GM18951 (cell line): ENCODE data around the gene CLCN4.

Experiments used
- POLR2A ChIP-seq: IDR thresholded peaks from 4 replicates; pipeline ENCODE4 v1.6.1; 2011; ENCODE audit warnings: mild to moderate bottlenecking; ENCODE audit not compliant: insufficient read length, insufficient read depth; ENCODE audit errors: extremely low read depth
- in situ Hi-C: fragments of 300-500 bp; cut with MboI; formaldehyde crosslinking; loops from one replicate; pipeline ENCODE4 v1.12.0; 2022; ENCODE audit warnings: low sequenced_read_pairs, mixed read lengths, inconsistent platforms; ENCODE audit not compliant: unreplicated experiment

The CLCN4 gene

DNA sequence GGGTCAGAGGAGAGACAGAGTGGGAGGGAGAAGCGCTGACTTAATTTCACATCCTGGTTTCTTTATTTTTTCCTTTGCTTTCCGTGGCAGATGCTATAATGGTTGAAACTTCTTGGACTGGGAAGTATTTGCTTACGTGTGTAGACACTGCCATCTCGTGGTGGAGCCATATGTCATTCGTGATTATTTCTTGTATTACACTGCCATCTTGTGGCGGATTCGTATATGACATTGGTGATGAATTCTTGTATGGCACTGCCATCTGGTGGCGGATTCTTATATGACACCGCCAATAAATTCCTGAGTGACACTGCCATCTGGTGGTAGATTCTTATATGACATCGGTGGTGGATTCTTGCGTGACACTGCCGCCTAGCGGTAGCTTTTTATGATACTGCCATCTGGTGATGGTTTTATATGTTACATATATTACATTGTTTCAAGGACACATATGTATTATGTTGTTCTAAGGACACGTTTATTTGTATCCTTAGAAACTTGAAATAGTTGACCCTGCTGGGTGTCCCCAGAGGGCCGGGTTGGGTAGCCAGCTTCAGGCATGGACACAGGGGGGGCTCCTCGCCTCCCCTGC is 37.3 kb upstream of the CLCN4 start:
- in situ Hi-C loops: loop anchor here (5.0 to 25.0 kb wide), 2 partner anchors 122 to 232 kb away; no protein-coding TSS in a partner anchor
- no peak for TF ChIP-seq POLR2A

DNA sequence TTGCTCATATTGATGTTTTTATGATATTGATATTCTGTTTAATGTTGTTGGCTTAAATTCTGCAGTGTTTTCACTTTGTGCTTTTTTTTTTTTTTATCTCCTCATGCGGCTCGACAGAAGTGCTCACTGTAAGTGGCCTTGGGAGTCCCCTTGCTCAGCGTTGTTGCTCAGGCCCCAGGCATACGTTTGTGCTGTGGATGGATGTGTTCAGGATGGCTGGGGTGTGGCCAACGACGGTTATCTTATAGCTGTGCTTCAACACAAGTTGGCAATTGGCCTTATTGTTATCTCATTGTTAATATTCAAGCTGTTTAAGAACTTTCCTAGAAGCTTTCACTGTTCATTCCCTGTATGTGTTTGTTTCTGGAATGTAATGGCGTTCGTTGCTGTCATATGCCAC is 36.4 kb upstream of the CLCN4 start:
- in situ Hi-C loops: loop anchor here (25.0 kb wide), 1 partner anchor 233 kb away; no protein-coding TSS in a partner anchor
- no peak for TF ChIP-seq POLR2A

DNA sequence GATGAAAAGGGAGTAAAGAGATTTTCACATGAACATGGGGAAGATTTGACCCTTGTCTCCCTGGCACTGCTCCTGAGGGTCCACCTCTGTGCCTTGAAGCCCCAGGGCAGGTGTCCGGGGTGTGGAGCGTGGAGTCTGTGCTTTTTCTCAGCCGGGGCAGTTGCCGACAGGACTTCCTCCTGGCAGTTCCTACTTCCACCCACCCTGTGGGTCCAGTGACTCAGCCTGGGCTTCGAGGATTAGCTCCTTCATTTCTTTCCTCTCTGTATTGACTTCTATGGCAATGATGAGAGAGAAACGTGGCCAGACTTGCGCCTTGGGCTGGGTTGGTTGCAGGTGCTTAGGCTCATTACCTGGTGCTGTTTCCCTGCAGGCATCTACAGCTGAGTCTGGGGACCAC is 35.9 kb upstream of the CLCN4 start:
- in situ Hi-C loops: loop anchor here (25.0 kb wide), 1 partner anchor 234 kb away; no protein-coding TSS in a partner anchor
- TF ChIP-seq POLR2A: no peak

DNA sequence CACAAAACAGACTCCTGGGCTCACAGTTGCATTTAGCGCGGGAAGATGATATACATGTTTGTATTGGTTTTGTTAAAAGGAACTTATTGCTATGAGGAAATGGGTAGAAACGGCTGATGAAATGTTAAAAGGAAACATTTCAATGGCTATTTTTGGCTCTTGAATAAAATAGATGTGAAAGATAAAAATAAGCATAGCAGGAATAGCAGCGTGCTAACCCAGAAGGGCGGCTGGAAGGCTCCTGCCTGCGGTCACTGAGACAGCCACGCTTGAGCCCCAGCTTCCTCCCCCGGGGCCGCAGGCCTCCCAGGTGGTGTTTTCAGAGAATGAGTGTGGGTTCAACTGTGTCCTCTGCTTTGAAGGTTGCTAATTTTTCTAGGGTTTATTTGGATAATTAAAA is 35.0 kb upstream of the CLCN4 start:
- TF ChIP-seq POLR2A: no peak
- in situ Hi-C loops: loop anchor here (25.0 kb wide), 1 partner anchor 234 kb away; no protein-coding TSS in a partner anchor

DNA sequence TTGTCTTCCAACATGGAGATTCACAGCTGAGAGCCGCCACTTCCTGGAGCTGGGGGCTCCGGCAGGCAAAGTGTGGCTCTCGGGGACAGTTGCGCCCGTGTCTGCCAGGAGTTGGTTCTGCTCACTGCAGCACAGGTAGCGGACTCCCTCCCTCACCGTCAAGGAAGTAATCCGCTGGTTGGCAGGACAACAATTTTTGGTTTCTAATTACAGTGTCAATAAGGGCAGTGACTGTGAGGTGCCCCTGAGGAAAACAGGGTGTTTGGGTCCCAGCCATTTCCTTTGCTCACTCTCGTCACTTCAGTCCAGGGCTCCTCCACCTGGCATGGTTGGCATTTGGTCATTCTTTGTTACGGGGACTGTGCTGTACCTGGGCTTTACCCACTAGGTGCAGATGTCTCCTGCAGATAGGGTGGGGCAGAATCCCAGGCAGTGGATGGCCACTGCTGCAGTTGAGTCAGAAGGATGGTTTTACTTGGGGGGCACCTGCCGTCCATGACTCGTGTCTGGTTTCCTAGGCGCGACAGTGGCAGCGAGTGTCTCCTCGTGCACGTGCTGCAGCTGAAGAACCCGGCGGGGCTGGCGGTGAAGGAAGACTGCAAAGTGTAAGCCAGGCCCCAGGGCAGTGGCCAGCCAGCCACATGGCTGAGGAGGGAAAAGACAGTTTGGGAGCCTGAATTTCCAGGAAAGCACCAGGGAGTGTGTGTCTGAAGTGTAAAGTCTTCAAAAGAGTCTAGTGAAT is 32.1 kb upstream of the CLCN4 start:
- in situ Hi-C loops: loop anchor here (25.0 kb wide), 1 partner anchor 237 kb away; no protein-coding TSS in a partner anchor

GRCh38 chrX:10125248-10125615 is 31.5 kb upstream of the CLCN4 start:
- in situ Hi-C loops: no loop called here
- no peak for TF ChIP-seq POLR2A

More for the DNA sequence above, 32.1 kb upstream of the CLCN4 start:
- no peak for TF ChIP-seq POLR2A

GRCh38 chrX:10126044-10126443 is 30.7 kb upstream of the CLCN4 start:
- no peak for TF ChIP-seq POLR2A
- in situ Hi-C loops: no loop called here

GRCh38 chrX:10126834-10127233 is 29.9 kb upstream of the CLCN4 start:
- in situ Hi-C loops: no loop called here
- TF ChIP-seq POLR2A: no peak

GRCh38 chrX:10128386-10128785 is 28.4 kb upstream of the CLCN4 start:
- in situ Hi-C loops: no loop called here
- TF ChIP-seq POLR2A: no peak

- no peak for TF ChIP-seq POLR2A
- in situ Hi-C loops: no loop called here
Observed at GRCh38 chrX:10129229-10129628, 27.5 kb upstream of the CLCN4 start.

GRCh38 chrX:10130354-10130753 is 26.4 kb upstream of the CLCN4 start:
- in situ Hi-C loops: no loop called here

GRCh38 chrX:10133980-10134676 is 22.6 kb upstream of the CLCN4 start:
- TF ChIP-seq POLR2A: no peak
- in situ Hi-C loops: no loop called here

More at GRCh38 chrX:10130354-10130753, 26.4 kb upstream of the CLCN4 start:
- TF ChIP-seq POLR2A: no peak

- TF ChIP-seq POLR2A: no peak
- in situ Hi-C loops: no loop called here
Observed at GRCh38 chrX:10134921-10135320, 21.9 kb upstream of the CLCN4 start.
